ENCODE results near the gene EGF.
"Not testable (repeated sequence)": the region's sequence is repeated elsewhere in the genome, so short reads cannot be mapped to it uniquely, and the experiment has no call there.

EGF gene

DNA sequence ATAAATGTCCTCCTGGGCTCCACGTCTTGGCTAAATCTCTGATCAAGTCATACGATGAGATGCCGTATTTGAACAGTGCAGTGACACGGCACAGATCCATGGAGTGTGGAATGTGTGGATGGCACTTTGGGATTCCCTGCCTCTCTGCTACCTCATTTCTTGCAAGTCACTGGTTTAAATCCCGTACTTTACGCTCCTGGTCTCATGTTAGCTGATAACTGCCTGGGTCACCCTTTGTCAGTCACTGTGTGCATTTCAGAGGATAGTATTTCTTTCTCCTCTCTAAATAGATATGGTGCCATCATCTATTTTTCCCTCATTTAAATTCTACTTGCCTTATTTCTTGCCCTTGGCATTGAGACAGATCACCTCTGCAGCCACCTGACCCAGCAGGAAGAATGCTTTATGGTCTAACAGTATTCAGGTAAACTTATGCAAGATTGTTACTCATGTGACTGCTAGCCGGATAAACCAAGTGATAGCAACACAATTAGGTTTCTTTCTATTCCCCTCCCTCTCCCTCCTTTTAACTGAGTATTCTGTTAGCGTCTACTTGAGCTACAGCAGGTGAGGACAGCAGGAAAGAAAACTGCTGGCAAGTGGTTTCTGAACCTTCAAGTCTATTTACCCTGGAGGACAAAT lies 2.8 kb downstream of the EGF start:
- DNase-seq = no peak

DNA sequence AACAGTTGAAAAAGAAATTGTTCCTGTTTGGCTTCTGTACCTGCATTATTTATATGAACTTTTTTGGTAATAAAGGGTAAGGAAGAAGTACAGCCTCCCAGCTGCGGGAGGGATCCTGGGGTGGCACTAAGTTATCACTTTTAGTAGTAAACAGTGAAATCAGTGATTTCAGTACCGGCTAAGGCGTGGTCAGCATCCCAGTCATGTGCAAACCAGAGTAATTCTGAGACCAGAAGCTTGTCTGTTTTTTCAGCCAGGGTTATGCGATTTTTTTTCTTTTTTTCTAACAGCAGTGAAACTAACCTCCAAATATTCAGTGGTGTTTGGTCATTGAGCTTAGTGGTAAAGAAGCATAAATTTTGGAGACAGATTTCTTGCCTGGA lies 3.3 kb downstream of the EGF start:
- no peak for DNase-seq

DNA sequence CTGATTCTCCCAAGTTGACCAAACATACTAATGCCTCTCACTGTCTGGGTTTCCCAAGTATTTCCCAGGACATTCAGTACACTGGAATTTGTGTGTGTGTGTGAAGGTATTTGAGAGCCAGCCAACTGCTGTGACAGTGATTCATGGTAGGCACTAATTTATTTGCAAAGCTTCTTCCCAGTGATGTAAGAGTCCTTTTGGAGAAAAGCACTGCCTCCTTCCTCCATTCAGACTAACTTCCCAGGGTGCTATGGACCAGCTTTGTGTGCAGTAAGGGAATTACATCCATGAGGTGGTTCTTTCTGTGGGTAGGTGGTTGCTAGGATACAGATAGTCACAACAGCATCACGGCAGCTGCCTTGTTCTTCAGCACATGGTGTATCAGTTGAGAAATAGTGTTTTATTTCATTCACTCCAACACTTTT lies 8.7 kb downstream of the EGF start:
- no peak for DNase-seq

DNA sequence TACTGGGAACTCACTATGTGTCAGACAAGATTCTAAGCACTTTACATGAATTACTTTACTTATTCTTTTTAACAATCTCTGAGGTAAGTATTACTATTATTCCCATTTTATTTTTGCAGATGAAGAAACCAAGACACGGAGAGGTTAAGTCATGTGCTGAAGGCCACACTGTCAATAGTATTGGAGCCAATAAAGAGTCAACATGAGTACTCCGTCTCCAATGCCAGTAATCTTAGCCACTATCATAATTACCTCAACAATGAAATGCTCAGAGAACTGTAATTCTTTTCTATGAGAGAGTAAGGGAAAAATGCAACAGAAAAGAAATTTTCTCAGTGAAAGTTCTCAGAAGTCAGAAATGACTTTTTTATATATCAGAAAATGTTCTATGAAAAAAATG lies 12.7 kb downstream of the EGF start:
- DNase-seq = no peak

DNA sequence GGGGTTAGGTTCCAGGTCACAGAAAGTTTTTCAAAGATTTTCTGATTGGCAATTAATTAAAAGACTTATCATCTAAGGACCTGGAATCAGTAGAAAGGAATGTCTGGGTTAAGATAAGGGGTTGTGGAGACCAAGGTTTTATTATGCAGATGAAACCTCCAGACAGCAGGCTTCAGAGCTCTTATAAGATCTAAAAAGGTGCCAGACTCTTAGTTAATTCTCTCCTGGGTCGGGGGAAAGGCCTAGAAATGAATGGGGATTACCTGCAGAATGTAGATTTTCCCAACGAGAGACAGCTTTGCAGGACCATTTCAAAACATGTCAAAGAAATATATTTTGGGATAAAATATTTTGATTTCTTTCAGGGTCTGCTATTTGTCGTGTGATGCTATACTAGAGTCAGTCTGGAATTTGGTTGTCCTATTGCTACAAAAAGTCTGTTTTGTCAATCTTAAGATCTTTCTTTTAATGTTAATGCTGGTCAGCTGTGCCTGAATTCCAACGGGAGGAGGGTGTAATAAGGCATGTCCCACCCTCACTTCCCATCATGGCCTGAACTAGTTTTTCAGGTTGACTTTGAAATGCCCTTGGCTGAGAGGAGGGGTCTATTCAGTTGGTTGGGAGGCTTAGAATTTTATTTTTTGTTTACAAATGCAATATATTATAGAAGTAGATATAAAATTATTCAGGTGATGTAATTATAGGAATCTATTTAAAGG lies 15.8 kb downstream of the EGF start:
- DNase-seq = no peak

DNA sequence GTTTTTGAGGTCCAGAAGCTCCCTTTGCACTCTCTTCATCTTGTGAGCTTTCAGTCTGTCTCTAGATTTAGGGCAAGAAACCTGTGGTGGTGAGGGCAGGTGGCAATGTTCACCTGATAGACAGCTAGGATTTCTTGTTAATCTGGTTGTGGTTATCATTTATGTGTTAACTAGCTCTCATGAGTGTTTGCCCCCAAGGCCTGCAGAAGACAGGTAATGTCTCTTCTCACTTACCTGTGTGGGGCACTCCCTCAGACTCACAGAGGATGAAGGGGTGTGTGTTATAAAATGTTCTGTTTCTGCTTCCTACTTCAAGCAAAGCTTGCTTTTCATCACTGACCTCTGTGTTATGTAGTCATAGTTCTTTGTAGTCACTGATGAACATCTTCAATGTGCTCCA lies 17.8 kb downstream of the EGF start:
- no peak for DNase-seq

DNA sequence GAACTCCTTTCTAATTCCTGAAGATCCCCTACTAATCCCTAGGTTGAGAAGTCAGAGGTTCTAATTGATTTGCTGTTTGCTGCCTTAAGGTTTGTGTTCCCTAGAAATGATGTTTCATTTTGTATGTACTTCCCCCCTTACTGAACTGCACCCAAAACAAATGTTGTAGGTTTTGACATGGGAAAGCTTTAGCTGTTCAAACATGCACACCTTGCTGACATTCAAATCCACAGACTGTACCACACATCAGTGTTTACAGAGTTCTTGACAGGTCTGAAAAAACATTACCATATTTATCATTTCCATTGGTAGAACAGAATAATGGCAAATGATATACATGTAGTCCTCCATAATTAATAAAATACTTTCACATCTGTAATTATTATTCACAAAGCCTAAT lies 18.2 kb downstream of the EGF start:
- DNase-seq = no peak

DNA sequence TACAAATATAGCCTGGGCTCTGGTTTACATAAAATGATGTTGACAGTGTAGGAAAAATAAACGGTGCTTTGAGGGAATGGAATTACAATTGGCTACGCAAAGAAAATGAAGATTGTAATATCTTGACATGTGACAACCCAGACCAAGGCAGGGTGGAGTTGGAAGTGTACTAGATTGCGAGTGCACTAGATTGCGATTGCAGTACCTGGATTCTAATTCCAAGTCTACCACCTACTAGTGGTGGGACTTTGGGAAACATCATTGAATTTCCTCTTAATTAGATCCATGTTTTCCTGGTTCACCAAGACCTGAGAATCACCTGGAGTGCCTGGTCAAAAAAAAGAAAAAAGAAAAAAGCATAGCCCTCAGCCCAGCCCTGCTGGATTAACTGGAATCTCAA lies 18.6 kb downstream of the EGF start:
- DNase-seq = no peak

DNA sequence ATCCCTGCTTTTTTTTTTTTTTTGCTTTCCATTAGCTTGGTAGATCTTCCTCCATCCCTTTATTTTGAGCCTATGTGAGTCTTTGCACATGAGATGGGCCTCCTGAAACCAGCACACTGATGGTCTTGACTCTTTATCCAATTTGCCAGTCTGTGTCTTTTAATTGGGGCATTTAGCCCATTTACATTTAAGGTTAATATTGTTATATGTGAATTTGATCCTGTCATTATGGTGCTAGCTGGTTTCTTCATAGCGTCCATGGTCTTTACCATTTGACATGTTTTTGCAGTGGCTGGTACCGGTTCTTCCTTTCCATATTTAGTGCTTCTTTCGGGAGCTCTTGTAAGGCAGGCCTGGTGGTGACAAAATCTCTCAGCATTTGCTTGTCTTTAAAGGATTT lies 24.7 kb downstream of the EGF start:
- DNase-seq = not testable (repeated sequence)

DNA sequence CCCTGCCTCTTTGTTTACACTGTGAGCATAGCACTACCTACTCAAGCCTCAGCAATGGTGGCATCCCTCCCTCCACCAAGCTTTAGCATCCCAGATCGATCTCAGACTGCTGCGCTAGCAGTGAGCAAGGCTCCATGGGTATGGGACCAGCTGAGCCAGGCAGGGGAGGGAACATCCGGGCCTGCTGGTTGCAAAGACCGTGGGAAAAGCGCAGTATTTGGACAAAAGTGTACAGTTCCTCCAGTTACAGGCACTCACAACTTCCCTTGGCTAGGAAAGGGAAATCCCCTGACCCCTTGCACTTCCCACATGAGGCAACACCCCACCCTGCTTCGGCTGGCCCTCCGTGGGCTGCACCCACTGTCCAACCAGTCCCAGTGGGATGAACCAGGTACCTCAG lies 26.5 kb downstream of the EGF start:
- no peak for DNase-seq

DNA sequence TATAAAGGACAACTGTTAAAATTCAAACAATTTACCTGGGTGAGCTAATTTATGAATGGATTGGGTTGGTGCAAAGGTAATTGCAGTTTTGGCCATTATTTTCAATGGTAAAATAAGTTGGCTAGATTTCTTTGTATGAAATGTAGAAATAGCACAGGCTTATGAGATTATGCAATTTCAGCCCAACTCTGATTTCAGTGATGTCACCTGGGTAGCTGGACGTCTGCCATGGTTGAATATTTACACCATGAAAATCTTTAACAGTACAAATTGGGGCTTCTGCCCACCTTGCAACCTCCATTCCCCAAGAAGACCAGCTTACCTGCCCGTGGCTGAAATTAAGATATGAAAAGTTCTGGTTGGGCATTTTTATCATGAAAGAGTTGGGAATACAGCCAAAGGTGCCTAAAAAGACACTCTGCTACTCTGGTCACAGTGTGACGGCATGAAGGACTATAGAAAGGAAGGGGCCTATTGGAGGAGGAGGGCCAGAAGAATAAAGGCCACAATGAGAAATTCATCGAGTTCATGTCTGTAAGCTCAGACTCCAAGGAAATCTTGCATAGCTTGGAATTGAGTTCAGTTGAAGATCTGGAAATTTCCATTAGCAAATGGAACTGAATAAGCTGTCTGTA lies 29.7 kb downstream of the EGF start:
- DNase-seq = no peak

DNA sequence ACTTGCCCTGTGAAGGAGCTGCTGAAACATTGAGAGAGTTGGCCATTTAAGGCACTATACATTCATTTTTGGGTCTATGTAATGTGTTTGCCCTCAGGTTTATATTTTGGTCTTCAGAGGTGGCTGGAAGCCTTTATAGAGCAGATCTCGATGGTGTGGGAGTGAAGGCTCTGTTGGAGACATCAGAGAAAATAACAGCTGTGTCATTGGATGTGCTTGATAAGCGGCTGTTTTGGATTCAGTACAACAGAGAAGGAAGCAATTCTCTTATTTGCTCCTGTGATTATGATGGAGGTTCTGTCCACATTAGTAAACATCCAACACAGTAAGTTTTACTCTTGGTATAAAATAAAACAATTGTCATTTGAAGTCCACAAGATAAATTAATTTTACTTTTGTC lies 31.1 kb downstream of the EGF start:
- DNase-seq = no peak

DNA sequence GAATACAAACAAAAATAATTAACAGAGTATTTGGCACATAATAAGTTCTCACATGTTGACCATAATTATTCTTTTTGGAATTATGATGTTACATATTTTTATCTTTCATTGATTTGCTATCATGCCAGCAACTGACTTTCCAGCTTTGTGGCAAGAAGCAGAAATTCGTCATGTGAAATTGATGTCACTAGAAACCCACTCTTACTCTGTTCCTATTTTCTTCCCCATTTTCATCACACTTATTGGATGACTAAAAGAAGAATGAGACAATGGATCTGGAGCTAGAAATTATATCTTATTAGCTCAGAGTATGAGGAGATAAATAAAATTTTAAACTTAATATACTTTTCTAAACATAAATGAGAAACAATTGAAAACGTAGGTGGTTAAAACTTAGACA lies 31.9 kb downstream of the EGF start:
- DNase-seq = no peak

DNA sequence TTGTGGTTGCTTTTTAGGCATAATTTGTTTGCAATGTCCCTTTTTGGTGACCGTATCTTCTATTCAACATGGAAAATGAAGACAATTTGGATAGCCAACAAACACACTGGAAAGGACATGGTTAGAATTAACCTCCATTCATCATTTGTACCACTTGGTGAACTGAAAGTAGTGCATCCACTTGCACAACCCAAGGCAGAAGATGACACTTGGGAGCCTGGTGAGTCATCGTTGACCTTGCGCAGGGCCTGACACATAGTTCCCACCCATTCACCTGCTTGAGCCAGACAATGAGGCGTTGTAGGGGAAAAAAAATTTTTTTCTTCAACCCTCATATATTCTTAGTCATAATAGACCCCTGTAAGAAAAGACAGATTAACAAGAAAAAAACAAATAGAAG lies 32.4 kb downstream of the EGF start:
- no peak for DNase-seq

DNA sequence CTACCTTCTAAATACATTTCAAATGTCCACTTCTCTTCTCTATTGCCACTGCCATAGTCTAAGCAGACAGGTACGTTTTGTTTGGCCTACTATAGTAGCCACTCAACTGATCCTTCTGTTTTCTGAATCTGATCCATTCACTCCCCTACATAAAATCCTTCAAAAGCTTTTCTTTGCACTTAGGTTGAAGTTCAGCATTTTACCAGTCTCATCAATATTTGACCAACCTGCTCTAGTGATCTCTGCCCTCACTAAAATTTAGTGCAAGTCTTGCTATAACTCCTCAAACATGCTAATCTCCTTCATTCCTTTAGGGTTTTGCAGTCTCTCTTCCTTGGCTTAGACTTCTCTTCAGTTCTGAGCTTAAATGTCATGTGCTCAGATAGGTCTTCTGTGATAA lies 33.4 kb downstream of the EGF start:
- DNase-seq = no peak

DNA sequence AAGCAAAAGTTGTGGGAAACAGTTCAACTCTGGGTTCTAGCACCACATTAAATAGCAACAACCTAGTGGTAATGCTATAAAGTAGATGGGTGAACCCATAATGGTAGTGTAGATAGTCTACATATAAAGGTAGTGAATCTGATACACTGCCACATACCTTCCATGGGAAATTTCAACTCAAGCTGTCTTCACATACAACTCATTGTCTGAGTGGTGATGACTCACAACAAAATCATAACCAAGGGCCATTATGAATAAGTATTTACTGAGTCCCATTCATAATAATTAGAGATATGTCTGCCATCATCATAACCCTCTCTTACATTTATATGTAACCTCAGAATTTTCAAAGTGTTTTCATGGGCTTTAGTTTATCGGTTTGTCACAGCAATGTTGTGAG lies 34.8 kb downstream of the EGF start:
- DNase-seq = no peak

DNA sequence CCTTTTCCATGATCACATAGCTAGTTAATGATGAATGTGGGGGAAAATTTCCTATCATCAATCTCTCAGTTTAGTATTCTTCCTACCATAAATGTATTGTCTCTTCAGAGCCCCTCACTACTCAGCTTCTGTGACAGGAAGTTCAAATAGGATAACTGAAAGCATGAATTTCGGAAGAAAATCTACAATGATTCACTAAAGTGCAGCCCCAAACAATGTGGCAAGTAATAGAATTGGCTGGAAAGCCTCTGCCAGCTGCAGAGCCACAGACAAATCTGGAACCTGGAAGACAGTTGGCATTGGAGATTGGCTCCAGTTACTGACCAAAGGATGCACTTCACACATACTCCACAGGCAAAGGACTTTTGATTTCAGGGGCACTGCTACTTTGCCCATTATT lies 35.2 kb downstream of the EGF start:
- DNase-seq = no peak

DNA sequence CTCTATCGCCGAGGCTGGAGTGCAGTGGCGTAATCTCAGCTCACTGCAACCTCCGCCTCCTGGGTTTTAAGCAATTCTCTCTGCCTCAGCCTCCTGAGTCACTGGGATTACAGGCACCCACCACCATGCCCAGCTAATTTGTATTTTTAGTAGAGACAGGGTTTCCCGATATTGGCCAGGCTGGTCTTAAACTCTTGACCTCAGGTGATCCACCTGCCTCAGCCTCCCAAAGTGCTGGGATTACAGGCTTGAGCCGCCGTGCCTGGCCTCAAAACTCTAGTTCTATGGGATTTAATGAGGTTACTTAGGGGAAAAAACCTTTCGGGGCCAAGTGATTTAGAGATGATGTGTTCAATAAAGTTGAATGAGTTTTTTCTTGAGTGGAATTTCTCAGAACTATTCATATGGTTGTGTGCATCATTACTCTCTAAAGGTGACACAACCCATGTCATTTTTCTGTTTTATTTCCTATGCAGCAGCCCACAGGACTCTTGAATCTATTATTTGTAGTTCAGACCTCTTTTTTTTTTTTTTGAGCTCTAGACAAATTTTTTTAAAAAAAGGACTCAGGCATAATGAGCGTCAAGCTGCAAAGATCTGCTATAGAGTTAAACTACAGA lies 36.5 kb downstream of the EGF start:
- not testable (repeated sequence) for DNase-seq

DNA sequence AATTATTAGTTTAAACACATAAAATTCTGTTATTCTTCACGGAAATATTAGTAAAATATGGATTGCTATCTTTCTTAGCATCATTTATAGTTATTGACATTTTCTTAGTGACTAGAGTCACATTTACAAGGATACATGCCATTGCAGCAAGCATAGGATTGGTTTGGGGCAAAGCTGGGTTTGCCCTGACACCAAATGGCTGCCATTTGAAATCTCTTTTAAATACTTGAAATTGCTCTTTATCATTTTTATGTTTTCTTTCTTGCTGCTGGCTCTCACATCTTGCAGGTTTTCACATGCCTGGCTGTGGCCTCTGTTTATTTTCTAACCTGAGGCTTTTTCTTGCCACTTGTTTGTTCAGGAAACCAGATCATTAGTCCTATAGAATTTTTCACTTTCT lies 39.9 kb downstream of the EGF start:
- DNase-seq = no peak

DNA sequence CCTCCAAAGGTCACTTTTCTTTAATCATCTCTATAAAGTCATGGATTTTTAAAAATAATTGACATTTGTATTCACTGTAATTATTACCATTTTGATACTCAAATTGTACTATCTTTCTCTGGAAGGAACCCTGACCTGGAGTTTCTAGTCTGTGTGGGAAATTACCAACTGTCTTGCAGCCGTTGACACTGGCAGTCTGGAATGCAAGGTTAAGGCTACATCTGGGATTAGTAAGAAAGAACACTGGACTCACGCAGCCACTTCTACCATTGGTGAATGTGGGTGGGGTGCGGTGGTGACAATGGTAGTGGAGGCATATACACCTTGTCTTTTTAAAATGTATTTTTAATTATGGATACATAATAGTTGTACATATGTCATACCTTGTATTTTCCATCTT lies 40.9 kb downstream of the EGF start:
- no peak for DNase-seq

DNA sequence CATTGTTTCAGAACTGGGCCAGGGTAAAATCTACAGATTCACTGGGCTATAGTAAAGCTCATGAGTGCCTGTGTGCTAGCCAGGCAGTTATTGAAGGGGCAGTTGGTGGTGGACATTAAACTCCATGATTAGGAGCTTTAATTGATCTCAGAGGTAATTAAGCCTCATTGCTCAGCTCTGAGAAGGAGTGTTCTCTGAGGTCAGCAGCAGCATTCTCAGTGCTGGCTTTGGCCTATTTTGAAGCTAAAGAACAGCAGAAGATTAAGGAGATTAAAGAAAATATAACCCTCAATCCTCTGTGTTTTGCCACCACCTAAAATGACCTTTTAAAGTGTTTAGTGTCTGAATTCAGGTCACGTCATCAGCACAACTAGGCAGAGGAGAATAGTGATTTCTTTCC lies 42.5 kb downstream of the EGF start:
- DNase-seq = no peak

DNA sequence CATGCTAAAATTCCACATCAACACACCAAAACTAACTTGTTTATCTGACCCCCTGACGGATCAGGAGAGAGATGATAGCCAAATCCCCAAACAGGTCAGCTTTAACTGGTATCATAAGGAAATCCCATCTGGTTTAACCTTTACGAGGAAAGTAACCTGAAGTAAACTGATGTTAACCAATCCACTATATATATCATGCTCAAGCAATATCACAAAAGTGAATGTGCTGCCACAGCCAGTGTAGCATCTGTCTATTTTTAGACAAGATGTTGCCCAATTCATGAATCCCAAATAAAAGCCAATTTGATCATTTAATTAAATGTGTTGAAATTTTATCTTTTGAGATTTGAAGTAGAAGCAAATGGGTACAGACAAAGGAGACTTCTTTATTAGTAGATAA lies 44.5 kb downstream of the EGF start:
- DNase-seq = no peak

DNA sequence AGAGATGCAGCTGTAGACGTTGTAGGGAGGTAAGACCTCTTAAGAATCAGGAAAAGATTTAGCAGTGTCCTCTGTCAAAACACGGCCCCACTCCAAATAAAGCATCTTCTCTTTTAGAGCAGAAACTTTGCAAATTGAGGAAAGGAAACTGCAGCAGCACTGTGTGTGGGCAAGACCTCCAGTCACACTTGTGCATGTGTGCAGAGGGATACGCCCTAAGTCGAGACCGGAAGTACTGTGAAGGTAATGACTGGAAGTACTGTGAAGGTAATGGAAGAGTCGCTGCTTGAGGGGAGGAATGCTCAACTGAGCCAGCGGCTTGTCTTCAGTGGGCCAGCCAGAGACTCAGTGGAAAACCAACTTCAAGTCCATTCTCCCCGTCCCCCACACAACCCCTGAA lies 46.5 kb downstream of the EGF start:
- no peak for DNase-seq

DNA sequence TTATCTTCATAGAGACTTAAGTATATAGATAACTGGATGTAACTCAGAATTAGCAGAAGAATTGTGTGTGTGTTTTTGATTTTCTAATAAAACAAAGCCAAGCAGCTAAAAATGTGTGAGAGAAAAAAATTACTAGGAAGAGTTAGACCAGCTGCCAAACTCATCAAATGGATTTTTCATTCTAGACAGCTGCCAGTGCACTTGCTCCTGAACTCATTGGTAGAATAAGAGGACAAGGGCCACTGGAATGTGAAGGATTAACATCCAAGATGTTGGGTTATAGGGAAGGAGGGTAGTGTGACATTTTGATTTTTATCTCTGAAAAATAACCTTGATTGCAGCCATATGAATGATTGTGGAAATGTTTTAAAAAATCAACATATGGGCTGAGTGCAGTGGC lies 49.7 kb downstream of the EGF start:
- no peak for DNase-seq

Measured in left hindlimb (tissue), 1 donor.